Osteoblast (primary cell): Measurements from ENCODE around the gene LRP1B. TPM values are rescaled to one million over a fixed set of nuclear protein-coding genes. Genes with fewer than 3 reads are reported as not detected.

Source experiments
- DNase-seq: peaks from one replicate; pipeline ENCODE4 v3.0.0; 2011; ENCODE audit warnings: low spot score, mixed read lengths; ENCODE audit not compliant: insufficient read length; ENCODE audit errors: missing footprints
- H2AFZ ChIP-seq: 2 replicates; pipeline ENCODE4 v1.6.0; 2011; ENCODE audit warnings: mild to moderate bottlenecking, low read length
- H3K27ac ChIP-seq: 2 replicates; pipeline ENCODE4 v1.5.1; 2011; ENCODE audit warnings: mild to moderate bottlenecking, low read depth, low read length, moderate library complexity
- H3K27me3 ChIP-seq: 2 replicates; pipeline ENCODE4 v1.6.0; 2012; ENCODE audit warnings: mild to moderate bottlenecking, control low read depth, inconsistent platforms, low read length, moderate library complexity; ENCODE audit not compliant: insufficient read depth
- H3K36me3 ChIP-seq: 2 replicates; pipeline ENCODE4 v1.5.1; 2011; ENCODE audit warnings: mild to moderate bottlenecking, low read length, control low read depth, moderate library complexity; ENCODE audit not compliant: insufficient read depth
- H3K4me1 ChIP-seq: 2 replicates; pipeline ENCODE4 v1.5.1; 2011; ENCODE audit warnings: mild to moderate bottlenecking, low read length, control low read depth, moderate library complexity; ENCODE audit not compliant: insufficient read depth
- H3K4me2 ChIP-seq: 2 replicates; pipeline ENCODE4 v1.6.0; 2011; ENCODE audit warnings: mild to moderate bottlenecking, low read length; ENCODE audit not compliant: insufficient read depth
- H3K4me3 ChIP-seq: fragments of 200-600 bp; sonication (generic); 3 replicates; pipeline ENCODE4 v1.5.1; 2012; ENCODE audit warnings: mild to moderate bottlenecking, low read length, inconsistent platforms; ENCODE audit not compliant: insufficient read depth
- H3K79me2 ChIP-seq: 2 replicates; pipeline ENCODE4 v1.6.0; 2012; ENCODE audit warnings: mild to moderate bottlenecking, low read length, control low read depth, inconsistent platforms; ENCODE audit not compliant: insufficient read depth
- H3K9me3 ChIP-seq: 2 replicates; pipeline ENCODE4 v1.5.1; 2011; ENCODE audit warnings: low read depth, low read length, control low read depth
- H4K20me1 ChIP-seq: 2 replicates; pipeline ENCODE4 v1.6.0; 2012; ENCODE audit warnings: mild to moderate bottlenecking, low read length, control low read depth; ENCODE audit not compliant: insufficient read depth
- total RNA-seq: library from RNA; depleted of rRNA; stranded (reverse); fragments of >200 nt; gene quantifications from 2 replicates; pipeline ENCODE4 v1.2.3, GENCODE V29; 2012
- TF ChIP-seq, protein P1 (sequence below): IDR thresholded peaks from 2 replicates; pipeline ENCODE4 v1.5.1; 2011; ENCODE audit warnings: mild to moderate bottlenecking, low read depth, low read length, moderate library complexity; ENCODE audit errors: extremely low read depth

LRP1B gene
- total RNA-seq, 1 donor = not detected

- H3K27ac ChIP-seq = no peak overlapping the region
- TF ChIP-seq, protein P1, sequence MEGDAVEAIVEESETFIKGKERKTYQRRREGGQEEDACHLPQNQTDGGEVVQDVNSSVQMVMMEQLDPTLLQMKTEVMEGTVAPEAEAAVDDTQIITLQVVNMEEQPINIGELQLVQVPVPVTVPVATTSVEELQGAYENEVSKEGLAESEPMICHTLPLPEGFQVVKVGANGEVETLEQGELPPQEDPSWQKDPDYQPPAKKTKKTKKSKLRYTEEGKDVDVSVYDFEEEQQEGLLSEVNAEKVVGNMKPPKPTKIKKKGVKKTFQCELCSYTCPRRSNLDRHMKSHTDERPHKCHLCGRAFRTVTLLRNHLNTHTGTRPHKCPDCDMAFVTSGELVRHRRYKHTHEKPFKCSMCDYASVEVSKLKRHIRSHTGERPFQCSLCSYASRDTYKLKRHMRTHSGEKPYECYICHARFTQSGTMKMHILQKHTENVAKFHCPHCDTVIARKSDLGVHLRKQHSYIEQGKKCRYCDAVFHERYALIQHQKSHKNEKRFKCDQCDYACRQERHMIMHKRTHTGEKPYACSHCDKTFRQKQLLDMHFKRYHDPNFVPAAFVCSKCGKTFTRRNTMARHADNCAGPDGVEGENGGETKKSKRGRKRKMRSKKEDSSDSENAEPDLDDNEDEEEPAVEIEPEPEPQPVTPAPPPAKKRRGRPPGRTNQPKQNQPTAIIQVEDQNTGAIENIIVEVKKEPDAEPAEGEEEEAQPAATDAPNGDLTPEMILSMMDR = no peak
- no peaks in the 10 kb centered on the region for H3K4me1 ChIP-seq
- H3K79me2 ChIP-seq = no peaks in the 10 kb centered on the region
- H3K27me3 ChIP-seq = no peaks in the 10 kb centered on the region
- no peaks in the 10 kb centered on the region for H3K36me3 ChIP-seq
- H3K4me2 ChIP-seq = no peak overlapping the region
- DNase-seq = no peak
- no peaks in the 10 kb centered on the region for H4K20me1 ChIP-seq
- H3K9me3 ChIP-seq = no peaks in the 10 kb centered on the region
- H3K4me3 ChIP-seq = no peak overlapping the region
- H2AFZ ChIP-seq = no peak overlapping the region
These were observed 489.4 kb downstream of the LRP1B start for GRCh38 chr2:141641462-141641861.

- Histone ChIP-seq H4K20me1 (no peaks in the 10 kb centered on the region), H3K4me1 (no peaks in the 10 kb centered on the region), H3K36me3 (no peaks in the 10 kb centered on the region), H3K4me2 (no peak overlapping the region), H3K9me3 (no peaks in the 10 kb centered on the region), H3K27ac (no peak overlapping the region), H2AFZ (no peak overlapping the region), H3K4me3 (no peak overlapping the region), H3K27me3 (no peaks in the 10 kb centered on the region), H3K79me2 (no peaks in the 10 kb centered on the region)
- DNase-seq = no peak
- TF ChIP-seq, protein P1 = no peak
These were observed 491.0 kb downstream of the LRP1B start for GRCh38 chr2:141639809-141640208.

- DNase-seq = no peak
- no peak overlapping the region for H3K4me2 ChIP-seq
- H3K27me3 ChIP-seq = no peaks in the 10 kb centered on the region
- no peaks in the 10 kb centered on the region for H3K79me2 ChIP-seq
- TF ChIP-seq, protein P1 = no peak
- H4K20me1 ChIP-seq = no peaks in the 10 kb centered on the region
- H3K4me3 ChIP-seq = no peak overlapping the region
- H3K27ac ChIP-seq = no peak overlapping the region
- peaks cover 3% of the 10 kb centered on the region for H3K9me3 ChIP-seq
- no peaks in the 10 kb centered on the region for H3K4me1 ChIP-seq
- no peaks in the 10 kb centered on the region for H3K36me3 ChIP-seq
- H2AFZ ChIP-seq = no peak overlapping the region
These were observed 497.7 kb downstream of the LRP1B start for GRCh38 chr2:141633132-141633531.

DNA sequence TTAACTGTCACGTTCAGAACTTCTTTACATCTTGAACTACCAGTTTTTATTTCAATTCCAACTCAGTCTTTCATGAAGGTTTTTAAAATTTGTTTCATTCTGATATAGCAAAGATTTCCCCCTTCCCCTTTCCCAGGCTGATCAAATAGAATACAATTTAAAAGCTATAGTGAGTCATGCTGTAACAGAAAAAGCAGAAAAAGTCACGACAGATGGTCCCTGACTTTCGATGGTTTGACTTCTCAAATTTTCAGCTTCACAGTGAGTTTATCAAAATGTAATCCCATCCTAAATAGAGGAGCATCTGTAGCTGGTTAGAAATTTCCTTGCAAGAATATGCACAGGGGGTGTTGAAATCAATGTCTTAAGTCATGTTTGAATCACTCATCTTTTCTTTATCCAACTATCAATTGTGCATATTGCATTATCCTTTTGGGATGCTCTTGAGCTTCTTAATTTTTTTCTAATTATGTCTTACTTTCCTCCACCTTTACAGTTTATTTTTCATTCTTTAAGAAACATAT, 500.3 kb downstream of the LRP1B start:
- H3K4me3 ChIP-seq = no peak overlapping the region
- H3K36me3 ChIP-seq = no peaks in the 10 kb centered on the region
- H3K27me3 ChIP-seq = no peaks in the 10 kb centered on the region
- H3K27ac ChIP-seq = no peak overlapping the region
- H3K4me2 ChIP-seq = no peak overlapping the region
- peaks cover 7% of the 10 kb centered on the region for H3K9me3 ChIP-seq
- H3K79me2 ChIP-seq = no peaks in the 10 kb centered on the region
- no peak overlapping the region for H2AFZ ChIP-seq
- TF ChIP-seq, protein P1 = no peak
- DNase-seq = no peak
- no peaks in the 10 kb centered on the region for H4K20me1 ChIP-seq
- no peaks in the 10 kb centered on the region for H3K4me1 ChIP-seq
